HepG2 (cell line): ENCODE measurements around the gene MTA3. TPM values are rescaled to one million over a fixed set of nuclear protein-coding genes. Genes with fewer than 3 reads are reported as not detected.

Source experiments
- GMEB1 ChIP-seq: sonication (generic); formaldehyde crosslinking; IDR thresholded peaks from 2 replicates; pipeline ENCODE4 v1.5.1; 2020; ENCODE audit warnings: missing genetic modification reagents, mild to moderate bottlenecking, borderline replicate concordance
- JUNB ChIP-seq: sonication (generic); formaldehyde crosslinking; IDR thresholded peaks from 2 replicates; pipeline ENCODE4 v1.8.0; 2022; ENCODE audit warnings: missing genetic modification reagents, mild to moderate bottlenecking, borderline replicate concordance
- KDM1A ChIP-seq: IDR thresholded peaks from 2 replicates; pipeline ENCODE4 v1.6.1; 2016; ENCODE audit warnings: missing compliant biosample characterization
- MXI1 ChIP-seq: IDR thresholded peaks from 3 replicates; pipeline ENCODE4 v1.6.1; 2012; ENCODE audit warnings: low read depth, low read length, inconsistent platforms, borderline replicate concordance
- NFAT5 ChIP-seq: sonication (generic); formaldehyde crosslinking; IDR thresholded peaks from 2 replicates; pipeline ENCODE4 v1.4.0; 2020; ENCODE audit warnings: missing genetic modification reagents
- SIN3B ChIP-seq: fragments of 150-350 bp; IDR thresholded peaks from 2 replicates; pipeline ENCODE4 v1.6.1; 2014; ENCODE audit warnings: low read length
- ZNF256 ChIP-seq: sonication (generic); formaldehyde crosslinking; conservative IDR thresholded peaks from 2 replicates; pipeline ENCODE4 v1.4.0; 2020; ENCODE audit warnings: missing genetic modification reagents
- ZNF329 ChIP-seq: sonication (generic); formaldehyde crosslinking; IDR thresholded peaks from 2 replicates; pipeline ENCODE4 v1.9.0; 2021; ENCODE audit warnings: low read depth, mild to moderate bottlenecking, missing genetic modification reagents
- ZNF468 ChIP-seq: sonication (generic); formaldehyde crosslinking; IDR thresholded peaks from 2 replicates; pipeline ENCODE4 v1.8.0; 2022; ENCODE audit warnings: mild to moderate bottlenecking, moderate library complexity, missing genetic modification reagents
- ZNF549 ChIP-seq: sonication (generic); formaldehyde crosslinking; IDR thresholded peaks from 2 replicates; pipeline ENCODE4 v1.5.0; 2020; ENCODE audit warnings: missing genetic modification reagents
- ZNF607 ChIP-seq: sonication (generic); formaldehyde crosslinking; IDR thresholded peaks from 2 replicates; pipeline ENCODE4 v1.5.1; 2020; ENCODE audit warnings: missing genetic modification reagents, mild to moderate bottlenecking, borderline replicate concordance
- ZNF619 ChIP-seq: sonication (generic); formaldehyde crosslinking; IDR thresholded peaks from 2 replicates; pipeline ENCODE4 v1.4.0; 2020; ENCODE audit warnings: mild to moderate bottlenecking, missing genetic modification reagents
- polyA plus RNA-seq, 8 experiments: library from polyadenylated mRNA; depleted of rRNA in 3 of 8; stranded (reverse) in 7 of 8; unstranded in 1 of 8; fragments of >200 nt; fragmentation: Illumina TruSeq in 4 of 8; extraction: Trizol in 4 of 8; gene quantifications; 2 replicates each; pipeline versions ENCODE4 v1.2.1 to v1.2.3, GENCODE V29; 2011 to 2016; ENCODE audit warnings: low read depth in 4 of 8, missing spikeins in 1 of 8, mixed read lengths in 1 of 8; ENCODE audit not compliant: insufficient read depth in 1 of 8
- total RNA-seq, 5 experiments: library from RNA; depleted of rRNA; stranded (reverse); fragments of >200 nt; fragmentation: Illumina TruSeq; extraction: Trizol; gene quantifications; 2 replicates each; pipeline ENCODE4 v1.2.3, GENCODE V29; 2016; ENCODE audit warnings: low read depth in 1 of 5
- TF ChIP-seq, protein P1 (sequence below): sonication (generic); formaldehyde crosslinking; IDR thresholded peaks from 2 replicates; pipeline ENCODE4 v1.4.0; 2020; ENCODE audit warnings: mild to moderate bottlenecking, missing genetic modification reagents
- TF ChIP-seq, protein P2 (sequence below): IDR thresholded peaks from 2 replicates; pipeline ENCODE4 v1.6.1; 2016; ENCODE audit warnings: missing biosample characterization, missing genetic modification reagents, low read depth
- TF ChIP-seq, protein P3 (sequence below): sonication (generic); formaldehyde crosslinking; IDR thresholded peaks from 2 replicates; pipeline ENCODE4 v1.5.0; 2020; ENCODE audit warnings: missing genetic modification reagents, mild to moderate bottlenecking, borderline replicate concordance
- TF ChIP-seq, protein P4 (sequence below): sonication (generic); formaldehyde crosslinking; IDR thresholded peaks from 2 replicates; pipeline ENCODE4 v1.5.0; 2020; ENCODE audit warnings: mild to moderate bottlenecking, missing genetic modification reagents

The MTA3 gene
- total and polyA plus RNA-seq, 2 of the 13 experiments (the other 11 are each of a cell fraction or from before 2014, with no cell fraction given): 48.8 to 77.8 TPM

DNA sequence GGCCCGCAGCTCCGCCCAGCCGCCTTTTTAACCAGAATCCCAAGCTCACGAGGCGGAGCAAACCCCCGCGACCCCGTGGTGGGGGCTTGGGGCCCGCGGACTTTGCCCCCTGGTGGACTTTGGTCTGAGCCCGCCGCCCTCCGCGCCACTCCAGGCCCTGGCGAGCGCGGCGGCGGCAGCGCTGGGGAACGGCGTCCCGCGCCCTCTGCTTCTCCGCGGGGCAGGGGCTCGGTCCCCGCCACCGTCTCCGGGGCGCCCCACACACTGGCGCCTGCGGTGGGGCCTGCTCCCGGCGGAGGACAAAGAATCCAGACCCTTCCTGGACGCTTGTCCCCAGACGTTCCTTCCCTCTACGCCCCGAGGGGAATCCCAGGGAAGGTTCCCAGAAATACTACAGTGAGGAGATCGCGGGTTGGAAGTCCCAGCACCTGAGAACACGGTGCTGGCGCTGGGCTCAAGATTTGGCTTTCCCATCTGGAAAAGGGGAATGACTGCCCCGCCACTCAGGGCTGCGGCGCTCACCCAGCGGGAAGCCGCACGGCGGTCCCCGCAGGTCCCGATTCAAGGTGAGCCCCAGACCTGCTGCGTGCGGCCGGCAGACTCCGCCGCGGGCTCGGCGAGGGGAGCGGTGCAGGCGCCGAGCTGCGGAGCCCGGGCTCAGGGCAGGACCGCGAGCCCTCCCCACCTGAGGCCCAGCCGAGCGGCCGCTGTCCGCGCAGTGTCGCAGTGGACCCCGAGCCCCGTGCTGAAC is 224.3 kb downstream of the MTA3 start, which contains the start of gene HAAO (continued):
- TF ChIP-seq GMEB1 (CRISPR knock-in tag): peak; percentile 80; the same call in 1 of the 2 replicates
- peak; percentile 79; the same call in 1 of the 2 replicates for TF ChIP-seq KDM1A (CRISPR knock-in tag)
- TF ChIP-seq, protein P1, sequence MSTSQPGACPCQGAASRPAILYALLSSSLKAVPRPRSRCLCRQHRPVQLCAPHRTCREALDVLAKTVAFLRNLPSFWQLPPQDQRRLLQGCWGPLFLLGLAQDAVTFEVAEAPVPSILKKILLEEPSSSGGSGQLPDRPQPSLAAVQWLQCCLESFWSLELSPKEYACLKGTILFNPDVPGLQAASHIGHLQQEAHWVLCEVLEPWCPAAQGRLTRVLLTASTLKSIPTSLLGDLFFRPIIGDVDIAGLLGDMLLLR (CRISPR knock-in tag): peak; percentile 93
- TF ChIP-seq SIN3B: no peak
- 0 out of 2 replicates have a peak, but pooled peaks have one; percentile 78 for TF ChIP-seq ZNF468 (CRISPR knock-in tag)
- TF ChIP-seq, protein P2, sequence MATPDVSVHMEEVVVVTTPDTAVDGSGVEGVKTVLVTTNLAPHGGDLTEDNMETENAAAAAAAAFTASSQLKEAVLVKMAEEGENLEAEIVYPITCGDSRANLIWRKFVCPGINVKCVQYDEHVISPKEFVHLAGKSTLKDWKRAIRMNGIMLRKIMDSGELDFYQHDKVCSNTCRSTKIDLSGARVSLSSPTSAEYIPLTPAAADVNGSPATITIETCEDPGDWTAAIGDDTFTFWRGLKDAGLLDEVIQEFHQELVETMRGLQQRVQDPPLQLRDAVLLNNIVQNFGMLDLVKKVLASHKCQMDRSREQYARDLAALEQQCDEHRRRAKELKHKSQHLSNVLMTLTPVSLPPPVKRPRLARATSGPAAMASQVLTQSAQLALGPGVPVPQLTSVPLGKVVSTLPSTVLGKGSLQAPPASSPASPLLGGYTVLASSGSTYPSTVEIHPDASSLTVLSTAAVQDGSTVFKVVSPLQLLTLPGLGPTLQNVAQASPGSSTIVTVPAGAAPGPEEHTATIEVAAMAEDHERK (CRISPR knock-in tag): peak; percentile 53
- peak; percentile 99 for TF ChIP-seq ZNF607 (CRISPR knock-in tag)
- TF ChIP-seq ZNF619 (CRISPR knock-in tag): peak; percentile 99
- peak; percentile 89 for TF ChIP-seq MXI1
- TF ChIP-seq ZNF329 (CRISPR knock-in tag): peak; percentile 95
- TF ChIP-seq, protein P3, sequence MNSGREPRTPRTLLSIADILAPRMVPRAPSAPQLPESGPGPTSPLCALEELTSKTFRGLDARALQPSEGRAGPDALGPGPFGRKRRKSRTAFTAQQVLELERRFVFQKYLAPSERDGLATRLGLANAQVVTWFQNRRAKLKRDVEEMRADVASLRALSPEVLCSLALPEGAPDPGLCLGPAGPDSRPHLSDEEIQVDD (CRISPR knock-in tag): peak; percentile 39; the same call in 1 of the 2 replicates
- no peak for TF ChIP-seq JUNB (CRISPR knock-in tag)
- peak; percentile 86; the same call in 1 of the 2 replicates for TF ChIP-seq ZNF256 (CRISPR knock-in tag)
- peak; percentile 93 for TF ChIP-seq ZNF549
- peak; percentile 77; the same call in 1 of the 2 replicates for TF ChIP-seq NFAT5 (CRISPR knock-in tag)
- TF ChIP-seq, protein P4, sequence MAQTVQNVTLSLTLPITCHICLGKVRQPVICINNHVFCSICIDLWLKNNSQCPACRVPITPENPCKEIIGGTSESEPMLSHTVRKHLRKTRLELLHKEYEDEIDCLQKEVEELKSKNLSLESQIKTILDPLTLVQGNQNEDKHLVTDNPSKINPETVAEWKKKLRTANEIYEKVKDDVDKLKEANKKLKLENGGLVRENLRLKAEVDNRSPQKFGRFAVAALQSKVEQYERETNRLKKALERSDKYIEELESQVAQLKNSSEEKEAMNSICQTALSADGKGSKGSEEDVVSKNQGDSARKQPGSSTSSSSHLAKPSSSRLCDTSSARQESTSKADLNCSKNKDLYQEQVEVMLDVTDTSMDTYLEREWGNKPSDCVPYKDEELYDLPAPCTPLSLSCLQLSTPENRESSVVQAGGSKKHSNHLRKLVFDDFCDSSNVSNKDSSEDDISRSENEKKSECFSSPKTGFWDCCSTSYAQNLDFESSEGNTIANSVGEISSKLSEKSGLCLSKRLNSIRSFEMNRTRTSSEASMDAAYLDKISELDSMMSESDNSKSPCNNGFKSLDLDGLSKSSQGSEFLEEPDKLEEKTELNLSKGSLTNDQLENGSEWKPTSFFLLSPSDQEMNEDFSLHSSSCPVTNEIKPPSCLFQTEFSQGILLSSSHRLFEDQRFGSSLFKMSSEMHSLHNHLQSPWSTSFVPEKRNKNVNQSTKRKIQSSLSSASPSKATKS (CRISPR knock-in tag): peak; percentile 94; the same call in 1 of the 2 replicates
